KMS-11 (cell line): ENCODE measurements around the gene RSF1.

ENCODE experiments used
- H2AFZ ChIP-seq: fragments of 200-600 bp; sonication (generic); 2 replicates; pipeline ENCODE4 v1.6.1; 2016; ENCODE audit warnings: antibody characterized with exemption, mixed run types, low read depth
- H3K27ac ChIP-seq: fragments of 200-600 bp; sonication (generic); 2 replicates; pipeline ENCODE4 v1.6.1; 2016; ENCODE audit warnings: mild to moderate bottlenecking, mixed run types
- H3K27me3 ChIP-seq: fragments of 200-600 bp; sonication (generic); 2 replicates; pipeline ENCODE4 v1.6.1; 2017; ENCODE audit warnings: mild to moderate bottlenecking, low read depth, mixed run types, moderate library complexity; ENCODE audit not compliant: insufficient read depth
- H3K36me3 ChIP-seq: fragments of 200-600 bp; sonication (generic); 2 replicates; pipeline ENCODE4 v1.6.1; 2017; ENCODE audit warnings: mild to moderate bottlenecking, mixed run types; ENCODE audit not compliant: insufficient read depth
- H3K4me1 ChIP-seq: fragments of 200-600 bp; sonication (generic); 2 replicates; pipeline ENCODE4 v1.6.1; 2016; ENCODE audit warnings: mild to moderate bottlenecking, low read depth, mixed run types; ENCODE audit not compliant: poor library complexity, severe bottlenecking
- H3K4me2 ChIP-seq: fragments of 200-600 bp; sonication (generic); 2 replicates; pipeline ENCODE4 v1.7.0; 2016; ENCODE audit warnings: mild to moderate bottlenecking, mixed run types
- H3K4me3 ChIP-seq: fragments of 200-600 bp; sonication (generic); IDR thresholded peaks from 2 replicates; pipeline ENCODE4 v1.6.1; 2017; ENCODE audit warnings: low read depth, low read length, mixed read lengths; ENCODE audit not compliant: insufficient read depth
- H3K79me2 ChIP-seq: fragments of 200-600 bp; sonication (generic); 2 replicates; pipeline ENCODE4 v1.6.1; 2016; ENCODE audit warnings: low read depth, mixed run types; ENCODE audit not compliant: insufficient read depth
- H3K9ac ChIP-seq: fragments of 200-600 bp; sonication (generic); 2 replicates; pipeline ENCODE4 v1.6.1; 2016; ENCODE audit warnings: mild to moderate bottlenecking, mixed run types
- H4K20me1 ChIP-seq: fragments of 200-600 bp; sonication (generic); 2 replicates; pipeline ENCODE4 v1.6.1; 2016; ENCODE audit warnings: mild to moderate bottlenecking, mixed run types; ENCODE audit not compliant: insufficient read depth
- TF ChIP-seq, protein P1 (sequence below): fragments of 200-600 bp; sonication (generic); conservative IDR thresholded peaks from 2 replicates; pipeline ENCODE4 v1.6.1; 2017; ENCODE audit warnings: low read depth, mild to moderate bottlenecking, antibody characterized with exemption, low read length, moderate library complexity, mixed read lengths

The RSF1 gene

DNA sequence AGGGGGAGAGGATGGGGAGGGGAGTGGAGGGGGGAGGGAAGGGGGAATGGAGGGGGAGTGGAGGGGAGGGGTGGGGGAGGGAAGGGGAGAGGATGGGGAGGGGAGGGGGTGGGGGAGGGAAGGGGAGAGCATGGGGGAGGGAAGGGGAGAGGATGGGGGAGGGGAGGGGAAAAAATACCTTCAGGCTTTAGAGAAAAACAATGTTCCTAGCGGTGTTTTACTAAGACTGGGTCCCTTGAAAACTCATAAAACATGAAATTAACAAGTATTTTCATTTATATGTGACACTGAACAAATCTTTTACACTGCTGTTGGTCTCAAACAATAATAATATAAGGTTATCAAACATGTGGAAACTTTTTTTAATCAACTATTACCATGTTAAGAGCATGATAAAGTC lies 42.4 kb downstream of the RSF1 start:
- Histone ChIP-seq H3K4me3 (no peak overlapping the region), H3K4me2 (no peak overlapping the region), H3K9ac (no peak overlapping the region), H3K27ac (no peak overlapping the region; the same call in 1 of the 2 replicates), H3K79me2 (peaks cover 33% of the 10 kb centered on the region; the same call in 1 of the 2 replicates), H3K4me1 (no peaks in the 10 kb centered on the region), H4K20me1 (peaks cover 17% of the 10 kb centered on the region), H3K36me3 (no peaks in the 10 kb centered on the region), H3K27me3 (no peaks in the 10 kb centered on the region), H2AFZ (no peak overlapping the region)
- TF ChIP-seq, protein P1, sequence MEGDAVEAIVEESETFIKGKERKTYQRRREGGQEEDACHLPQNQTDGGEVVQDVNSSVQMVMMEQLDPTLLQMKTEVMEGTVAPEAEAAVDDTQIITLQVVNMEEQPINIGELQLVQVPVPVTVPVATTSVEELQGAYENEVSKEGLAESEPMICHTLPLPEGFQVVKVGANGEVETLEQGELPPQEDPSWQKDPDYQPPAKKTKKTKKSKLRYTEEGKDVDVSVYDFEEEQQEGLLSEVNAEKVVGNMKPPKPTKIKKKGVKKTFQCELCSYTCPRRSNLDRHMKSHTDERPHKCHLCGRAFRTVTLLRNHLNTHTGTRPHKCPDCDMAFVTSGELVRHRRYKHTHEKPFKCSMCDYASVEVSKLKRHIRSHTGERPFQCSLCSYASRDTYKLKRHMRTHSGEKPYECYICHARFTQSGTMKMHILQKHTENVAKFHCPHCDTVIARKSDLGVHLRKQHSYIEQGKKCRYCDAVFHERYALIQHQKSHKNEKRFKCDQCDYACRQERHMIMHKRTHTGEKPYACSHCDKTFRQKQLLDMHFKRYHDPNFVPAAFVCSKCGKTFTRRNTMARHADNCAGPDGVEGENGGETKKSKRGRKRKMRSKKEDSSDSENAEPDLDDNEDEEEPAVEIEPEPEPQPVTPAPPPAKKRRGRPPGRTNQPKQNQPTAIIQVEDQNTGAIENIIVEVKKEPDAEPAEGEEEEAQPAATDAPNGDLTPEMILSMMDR = no peak

- no peaks in the 10 kb centered on the region for H3K4me1 ChIP-seq
- H3K27ac ChIP-seq = no peak overlapping the region
- H2AFZ ChIP-seq = no peak overlapping the region
- no peak overlapping the region for H3K4me2 ChIP-seq
- H3K4me3 ChIP-seq = no peak overlapping the region
- peaks cover 17% of the 10 kb centered on the region for H4K20me1 ChIP-seq
- peaks cover 46% of the 10 kb centered on the region; the same call in 1 of the 2 replicates for H3K79me2 ChIP-seq
- no peak overlapping the region for H3K9ac ChIP-seq
- no peaks in the 10 kb centered on the region for H3K36me3 ChIP-seq
- H3K27me3 ChIP-seq = no peaks in the 10 kb centered on the region
- TF ChIP-seq, protein P1 = peak; percentile 63; the same call in 1 of the 2 replicates
These were observed 44.1 kb downstream of the RSF1 start for GRCh38 chr11:77776455-77776854.

DNA sequence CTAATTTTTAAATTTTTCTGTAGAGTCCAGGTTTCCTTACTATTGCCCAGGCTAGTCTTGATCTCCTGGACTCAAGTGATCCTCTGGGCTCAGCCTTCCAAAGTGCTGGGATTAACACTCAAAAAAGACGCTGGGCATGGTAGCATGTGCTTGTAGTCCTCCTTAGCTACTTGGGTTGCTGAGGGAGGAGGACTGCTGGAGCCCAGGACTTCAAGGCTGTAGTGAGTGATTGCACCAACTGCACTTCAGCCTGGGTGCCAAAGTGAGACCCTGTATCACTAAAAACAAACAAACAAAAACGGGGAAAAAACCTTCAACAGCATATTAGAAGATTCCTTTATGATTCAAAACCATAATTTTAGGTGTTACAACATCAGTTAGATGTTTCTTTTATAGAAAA lies 44.6 kb downstream of the RSF1 start:
- no peak overlapping the region for H3K4me2 ChIP-seq
- peaks cover 52% of the 10 kb centered on the region; the same call in 1 of the 2 replicates for H3K79me2 ChIP-seq
- no peak overlapping the region for H3K9ac ChIP-seq
- H2AFZ ChIP-seq = no peak overlapping the region
- peaks cover 17% of the 10 kb centered on the region for H4K20me1 ChIP-seq
- no peak overlapping the region for H3K4me3 ChIP-seq
- TF ChIP-seq, protein P1 = no peak
- peaks cover under 1% of the 10 kb centered on the region for H3K4me1 ChIP-seq
- no peaks in the 10 kb centered on the region for H3K27me3 ChIP-seq
- no peaks in the 10 kb centered on the region for H3K36me3 ChIP-seq
- H3K27ac ChIP-seq = no peak overlapping the region

DNA sequence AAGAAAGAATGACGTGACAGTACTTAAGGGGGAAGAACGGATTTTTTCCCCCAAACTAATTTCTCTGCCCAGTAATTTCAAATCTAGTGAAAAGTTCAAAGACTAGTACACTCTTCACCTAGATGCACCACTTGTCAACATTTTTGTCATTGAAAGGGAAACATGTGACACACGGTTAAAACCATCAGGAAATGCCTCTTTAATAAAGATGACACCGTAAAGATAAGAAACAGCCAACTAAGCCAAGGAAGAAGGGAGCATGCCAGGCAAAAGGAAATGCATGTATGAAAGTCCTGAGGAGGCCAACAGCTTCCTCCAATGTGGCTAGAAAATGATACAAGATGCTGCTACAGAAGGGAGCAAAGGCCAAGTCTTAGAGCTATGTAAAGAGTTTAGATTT lies 49.4 kb downstream of the RSF1 start:
- Histone ChIP-seq H3K9ac (no peak overlapping the region), H3K27me3 (no peaks in the 10 kb centered on the region), H3K4me1 (peaks cover 4% of the 10 kb centered on the region), H4K20me1 (peaks cover 11% of the 10 kb centered on the region; the same call in 1 of the 2 replicates), H2AFZ (no peak overlapping the region), H3K4me2 (no peak overlapping the region), H3K79me2 (peaks cover 61% of the 10 kb centered on the region), H3K27ac (no peak overlapping the region), H3K4me3 (no peak overlapping the region), H3K36me3 (no peaks in the 10 kb centered on the region)
- TF ChIP-seq, protein P1 = no peak
